Measurements from ENCODE around the gene FLT3. TPM values are rescaled to one million over a fixed set of nuclear protein-coding genes. Genes with fewer than 3 reads are reported as not detected.
"Not testable (repeated sequence)": the region's sequence is repeated elsewhere in the genome, so short reads cannot be mapped to it uniquely, and the experiment has no call there.

Gene FLT3
- 1 to 10 TPM in 1 of 3 donors, under 1 TPM in 1, not detected in 1; 0.19 to 1.8 TPM for polyA plus RNA-seq

GRCh38 chr13:28100150-28101121 is at the start of gene FLT3:
FLT3 (minus strand) TSS chr13:28100576; CDS start chr13:28100510, 66 bp downstream.
- H3K27ac ChIP-seq (ENCODE audit: low read depth, low read length) = no peak within 1 kb of the TSS
- 1 to 2% (median 1%) methylated on average over 61 to 106 of the region's 106 CpGs for WGBS, 3 donors

- no peak overlapping the region for H3K27ac ChIP-seq (ENCODE audit: low read depth, low read length)
Measured at GRCh38 chr13:28147495-28147894, 47.1 kb upstream of the FLT3 start.

GRCh38 chr13:28145049-28145448 is 44.7 kb upstream of the FLT3 start:
- no peak overlapping the region for H3K27ac ChIP-seq (ENCODE audit: low read depth, low read length)
- 39 to 97% (median 90%) methylated on average over 6 of the region's 6 CpGs for WGBS, 3 donors

More at GRCh38 chr13:28147495-28147894, 47.1 kb upstream of the FLT3 start:
- 25 to 59% (median 54%) methylated on average over 1 of the region's 1 CpG for WGBS, 3 donors

- 63 to 86% (median 76%) methylated on average over 10 of the region's 10 CpGs for WGBS, 3 donors
- H3K27ac ChIP-seq (ENCODE audit: low read depth, low read length) = not testable (repeated sequence)
Measured at GRCh38 chr13:28141542-28141941, 41.2 kb upstream of the FLT3 start.

- WGBS, 3 donors = 50 to 64% (median 57%) methylated on average over 9 to 10 of the region's 10 CpGs
- no peak overlapping the region for H3K27ac ChIP-seq (ENCODE audit: low read depth, low read length)
Measured at GRCh38 chr13:28140433-28141125, 40.2 kb upstream of the FLT3 start.

GRCh38 chr13:28138756-28139470 is 38.5 kb upstream of the FLT3 start:
- H3K27ac ChIP-seq (ENCODE audit: low read depth, low read length) = peak overlapping the region; percentile 88
- 0% methylated on average over 41 to 60 of the region's 60 CpGs for WGBS, 3 donors

- H3K27ac ChIP-seq (ENCODE audit: low read depth, low read length) = peak within 1 kb of the TSS; percentile 88
- 0 to 1% (median 0%) methylated on average over 38 to 84 of the region's 84 CpGs for WGBS, 3 donors
Measured at GRCh38 chr13:28138012-28138755, 37.8 kb upstream of the FLT3 start, which contains the start of gene PAN3. PAN3 (plus strand) TSS chr13:28138545; CDS start chr13:28138658, 113 bp downstream.

- WGBS, 3 donors = 0 to 1% (median 0%) methylated on average over 11 of the region's 11 CpGs
- no peak overlapping the region for H3K27ac ChIP-seq (ENCODE audit: low read depth, low read length)
Measured at GRCh38 chr13:28137596-28137995, 37.2 kb upstream of the FLT3 start.

GRCh38 chr13:28136916-28137315 is 36.5 kb upstream of the FLT3 start:
- H3K27ac ChIP-seq (ENCODE audit: low read depth, low read length) = no peak overlapping the region
- 33 to 42% (median 38%) methylated on average over 7 of the region's 7 CpGs for WGBS, 3 donors

- WGBS, 3 donors = 93 to 94% (median 94%) methylated on average over 11 of the region's 11 CpGs
- no peak overlapping the region for H3K27ac ChIP-seq (ENCODE audit: low read depth, low read length)
Measured at GRCh38 chr13:28131646-28132045, 31.3 kb upstream of the FLT3 start.

- no peak overlapping the region for H3K27ac ChIP-seq (ENCODE audit: low read depth, low read length)
- whole genome bisulfite sequencing, 3 donors = 45 to 69% (median 65%) methylated on average over 5 of the region's 5 CpGs
Measured at GRCh38 chr13:28129911-28130693, 29.7 kb upstream of the FLT3 start.

- H3K27ac ChIP-seq (ENCODE audit: low read depth, low read length) = no peak overlapping the region
Measured at GRCh38 chr13:28128926-28129325, 28.6 kb upstream of the FLT3 start.

- no peak overlapping the region for H3K27ac ChIP-seq (ENCODE audit: low read depth, low read length)
Measured at GRCh38 chr13:28128030-28128429, 27.7 kb upstream of the FLT3 start.

- H3K27ac ChIP-seq (ENCODE audit: low read depth, low read length) = no peak overlapping the region
- WGBS, 3 donors = 96 to 98% (median 97%) methylated on average over 8 of the region's 8 CpGs
Measured at GRCh38 chr13:28121224-28121623, 20.8 kb upstream of the FLT3 start.

- H3K27ac ChIP-seq (ENCODE audit: low read depth, low read length) = no peak overlapping the region
Measured at GRCh38 chr13:28120317-28120716, 19.9 kb upstream of the FLT3 start.

- 61 to 69% (median 69%) methylated on average over 9 of the region's 9 CpGs for WGBS, 3 donors
Measured at GRCh38 chr13:28117689-28118377, 17.5 kb upstream of the FLT3 start.

GRCh38 chr13:28116736-28117135 is 16.4 kb upstream of the FLT3 start:
- WGBS, 3 donors = 56 to 78% (median 70%) methylated on average over 1 of the region's 1 CpG

More at GRCh38 chr13:28117689-28118377, 17.5 kb upstream of the FLT3 start:
- H3K27ac ChIP-seq (ENCODE audit: low read depth, low read length) = no peak overlapping the region

More at GRCh38 chr13:28116736-28117135, 16.4 kb upstream of the FLT3 start:
- H3K27ac ChIP-seq (ENCODE audit: low read depth, low read length) = no peak overlapping the region
